ENCODE data around the gene HPF1. TPM values are rescaled to one million over a fixed set of nuclear protein-coding genes. Genes with fewer than 3 reads are reported as not detected.

HPF1 gene
- total and polyA plus RNA-seq, 2 of the 8 experiments (the other 6 are each of a cell fraction or from before 2014, with no cell fraction given): 14.1 to 32.5 TPM

- Histone ChIP-seq H2AFZ (ENCODE audit: low read length) (peak overlapping the region; percentile 67; the same call in 1 of the 2 replicates), H2AK5ac (ENCODE audit: low read depth, low read length) (no peak overlapping the region), H2BK12ac (ENCODE audit: low read depth, low read length) (no peak overlapping the region), H3K4ac (replicated peaks; ENCODE audit: insufficient read length, low read depth, low read length) (no peak overlapping the region), H3K4me3 (ENCODE audit: extremely low read depth in 1 of 4, insufficient read depth in 2 of 4, low read depth in 3 of 4, low read length in 4 of 4) (peak overlapping the region in 2 of 4 experiments; percentile 77 to 82; a peak in 1 of 8 replicates), H4K8ac (ENCODE audit: extremely low read depth, insufficient read depth, low read length) (no peak overlapping the region), H4K20me1 (replicated peaks in 1 of 2; ENCODE audit: control insufficient read depth in 1 of 2, insufficient read depth in 2 of 2, low read length in 2 of 2) (no peaks in the 10 kb centered on the region), H3K14ac (ENCODE audit: insufficient read length) (no peak overlapping the region), H2BK5ac (ENCODE audit: low read depth, low read length) (no peak overlapping the region), H3K23ac (ENCODE audit: insufficient read length) (no peak overlapping the region), H3K56ac (replicated peaks; ENCODE audit: insufficient read length, low read depth, low read length) (no peak overlapping the region), H2BK120ac (replicated peaks; ENCODE audit: low read depth, low read length) (no peak overlapping the region), H3K79me2 (ENCODE audit: control insufficient read depth in 1 of 2, insufficient read depth in 2 of 2, low read length in 2 of 2) (peaks cover 0 to 21% of the 10 kb centered on the region in 2 experiments; a peak in 2 of 4 replicates), H2BK20ac (ENCODE audit: low read length) (no peak overlapping the region), H3K27me3 (replicated peaks in 1 of 4; ENCODE audit: control insufficient read depth in 3 of 4, extremely low read depth in 1 of 4, insufficient read depth in 3 of 4, low read length in 3 of 4) (no peaks in the 10 kb centered on the region; a peak in 1 of 7 replicates), H2BK15ac (ENCODE audit: low read length) (no peak overlapping the region), H3K79me1 (ENCODE audit: low read depth, low read length) (peaks cover 2% of the 10 kb centered on the region; the same call in 1 of the 2 replicates), H4K91ac (replicated peaks; ENCODE audit: insufficient read length, low read length) (no peak overlapping the region), H4K5ac (ENCODE audit: insufficient read length, low read depth, low read length) (no peak overlapping the region), H3K36me3 (ENCODE audit: control insufficient read depth in 2 of 4, insufficient read depth in 4 of 4, low read length in 3 of 4) (no peaks in the 10 kb centered on the region), H3K9me3 (ENCODE audit: insufficient read depth in 2 of 2, low read depth in 1 of 2, low read length in 1 of 2) (no peaks in the 10 kb centered on the region), H3K23me2 (ENCODE audit: low read depth, low read length) (peaks cover 11% of the 10 kb centered on the region; the same call in 1 of the 2 replicates), H3K9ac (replicated peaks in 1 of 4; ENCODE audit: extremely low read depth in 1 of 4, low read depth in 3 of 4, low read length in 3 of 4) (no peak overlapping the region), H3K27ac (ENCODE audit: low read depth, low read length) (no peak overlapping the region), H3K4me2 (ENCODE audit: insufficient read depth in 1 of 2, low read depth in 2 of 2, low read length in 2 of 2) (peak overlapping the region; percentile 82 to 91; a peak in 3 of 4 replicates), H3K18ac (ENCODE audit: extremely low read depth, low read length) (no peak overlapping the region), H3K4me1 (replicated peaks in 1 of 4; ENCODE audit: control insufficient read depth in 3 of 4, insufficient read depth in 4 of 4, low read length in 3 of 4) (peaks cover 0 to 13% (median 5%) of the 10 kb centered on the region in 4 experiments; a peak in 3 of 7 replicates)
- FAIRE-seq (no peak), DNase-seq (ENCODE audit: low read depth in 1 of 2, low spot score in 2 of 2) (no peak)
- 83% methylated on average over 11 of the region's 11 CpGs; no CpG with 5 or more reads in 1 of the 2 experiments for WGBS, 2 experiments (ENCODE audit: extremely low coverage in 1 of 2, insufficient coverage in 1 of 2, insufficient read length in 1 of 2, insufficient replicate concordance in 2 of 2, low coverage in 1 of 2, low lambda C conversion rate in 2 of 2, missing lambda C conversion rate in 1 of 2)
- ChIA-PET CTCF (ENCODE audit: partially characterized antibody) (no interaction called here), POLR2A (ENCODE audit: partially characterized antibody) (no interaction called here)
- TF ChIP-seq CBX5 (IDR thresholded peaks at IDR 0.05; ENCODE audit: low read depth, low read length) (no peak), FOSL1 (IDR thresholded peaks at IDR 0.05; ENCODE audit: insufficient read depth, low read depth, low read length) (no peak), KDM4A (IDR thresholded peaks at IDR 0.05; ENCODE audit: low read depth, low read length, severe bottlenecking) (no peak), SAP30 (IDR thresholded peaks at IDR 0.05; ENCODE audit: insufficient read depth, insufficient replicate concordance, low read length) (no peak), KDM1A (IDR thresholded peaks at IDR 0.05; ENCODE audit: borderline replicate concordance, low read length) (no peak), EP300 (IDR thresholded peaks at IDR 0.05; ENCODE audit: borderline replicate concordance in 1 of 2, low read depth in 2 of 2, low read length in 2 of 2) (no peak), CREB1 (IDR thresholded peaks at IDR 0.05) (no peak), NANOG (IDR thresholded peaks at IDR 0.05; ENCODE audit: insufficient read depth, low read depth, low read length, poor library complexity, severe bottlenecking) (no peak), MAX (IDR thresholded peaks at IDR 0.05) (no peak), RFX5 (IDR thresholded peaks at IDR 0.05; ENCODE audit: borderline replicate concordance, low read depth, low read length) (no peak), ASH2L (IDR thresholded peaks at IDR 0.05; ENCODE audit: low read length) (no peak)
These were observed 738 bp upstream of the HPF1 start for GRCh38 chr4:169758401-169758962.
